Tibial nerve (tissue), 4 donors: ENCODE measurements around the gene FBXO21.
A peak's percentile ranks its signal among the peaks of the same experiment; 100 is the strongest.

Experiments used
- EP300 ChIP-seq, 2 donors: sonication (generic); formaldehyde crosslinking; IDR thresholded peaks; one replicate each; pipeline ENCODE4 v1.6.1; 2017; ENCODE audit warnings: antibody characterized with exemption in 2 of 2, mild to moderate bottlenecking in 1 of 2
- POLR2A ChIP-seq, 2 donors: fragments of 450-650 bp; IDR thresholded peaks; one replicate each; pipeline ENCODE4 v1.6.1; 2017; ENCODE audit warnings: antibody characterized with exemption in 2 of 2, mild to moderate bottlenecking in 2 of 2, moderate library complexity in 2 of 2
- TF ChIP-seq, protein P1 (sequence below), 5 experiments: fragments of 200-600 bp in 3 of 5; fragments of 450-650 bp in 2 of 5; sonication (generic) in 3 of 5; IDR thresholded peaks; one replicate each; pipeline ENCODE4 v1.5.1; 2016 to 2019; ENCODE audit warnings: antibody characterized with exemption in 5 of 5, mild to moderate bottlenecking in 3 of 5, moderate library complexity in 2 of 5

DNA sequence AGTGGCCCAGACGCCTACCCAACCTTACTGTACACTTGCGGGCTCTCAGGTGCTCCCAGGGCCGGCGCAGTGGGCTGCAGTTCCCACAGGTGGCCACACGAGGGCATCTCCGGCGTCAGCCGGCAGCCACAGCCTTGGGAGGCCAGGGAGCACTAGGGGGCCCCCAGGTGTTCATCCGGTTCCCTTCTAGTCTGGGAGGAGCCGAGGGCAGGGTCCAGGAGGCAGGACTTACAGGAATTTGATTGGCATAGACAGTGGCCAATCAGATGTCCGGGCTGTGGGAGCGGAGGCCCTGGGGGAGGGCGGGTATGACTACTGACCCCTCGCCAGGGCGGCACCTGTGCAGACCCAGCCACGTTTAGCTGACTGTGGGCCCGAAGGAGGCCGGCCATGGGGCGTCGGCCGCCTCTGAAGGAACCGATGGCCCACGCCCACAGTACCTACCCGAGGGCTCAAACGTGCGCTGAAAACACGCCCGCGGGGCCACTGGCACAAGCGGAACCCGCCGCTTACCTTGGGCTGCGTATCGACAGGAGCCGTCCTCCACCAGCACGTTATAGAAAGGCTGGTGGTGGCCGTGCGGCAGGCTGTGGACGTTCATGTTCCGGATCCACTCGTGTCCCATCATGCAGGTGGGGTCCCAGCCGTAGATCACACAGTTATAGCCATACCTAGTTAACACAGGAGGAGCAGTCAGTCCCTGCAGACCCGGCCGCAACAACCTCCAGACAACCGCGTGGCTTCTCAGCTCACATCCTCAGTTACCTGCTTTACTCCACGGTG lies 34.8 kb downstream of the FBXO21 start:
- TF ChIP-seq, protein P1, sequence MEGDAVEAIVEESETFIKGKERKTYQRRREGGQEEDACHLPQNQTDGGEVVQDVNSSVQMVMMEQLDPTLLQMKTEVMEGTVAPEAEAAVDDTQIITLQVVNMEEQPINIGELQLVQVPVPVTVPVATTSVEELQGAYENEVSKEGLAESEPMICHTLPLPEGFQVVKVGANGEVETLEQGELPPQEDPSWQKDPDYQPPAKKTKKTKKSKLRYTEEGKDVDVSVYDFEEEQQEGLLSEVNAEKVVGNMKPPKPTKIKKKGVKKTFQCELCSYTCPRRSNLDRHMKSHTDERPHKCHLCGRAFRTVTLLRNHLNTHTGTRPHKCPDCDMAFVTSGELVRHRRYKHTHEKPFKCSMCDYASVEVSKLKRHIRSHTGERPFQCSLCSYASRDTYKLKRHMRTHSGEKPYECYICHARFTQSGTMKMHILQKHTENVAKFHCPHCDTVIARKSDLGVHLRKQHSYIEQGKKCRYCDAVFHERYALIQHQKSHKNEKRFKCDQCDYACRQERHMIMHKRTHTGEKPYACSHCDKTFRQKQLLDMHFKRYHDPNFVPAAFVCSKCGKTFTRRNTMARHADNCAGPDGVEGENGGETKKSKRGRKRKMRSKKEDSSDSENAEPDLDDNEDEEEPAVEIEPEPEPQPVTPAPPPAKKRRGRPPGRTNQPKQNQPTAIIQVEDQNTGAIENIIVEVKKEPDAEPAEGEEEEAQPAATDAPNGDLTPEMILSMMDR (IDR thresholded peaks at IDR 0.05) = peak; percentile 51 to 60 (median 55)
- TF ChIP-seq EP300 (IDR thresholded peaks at IDR 0.05) (no peak), POLR2A (IDR thresholded peaks at IDR 0.05) (no peak)
